ENCODE results near the gene ZFYVE21.

GRCh38 chr14:103716899-103717411 is 1.3 kb downstream of the ZFYVE21 start:
- no peak for TF ChIP-seq EZH2 (IDR thresholded peaks at IDR 0.05; ENCODE audit: low read length, missing control alignments)
- no peak for TF ChIP-seq CTCF (conservative IDR thresholded peaks at IDR 0.05 in 1 of 2, IDR thresholded peaks at IDR 0.05 in 1 of 2; ENCODE audit: low read depth in 1 of 2, low read length in 2 of 2)

Measured in fibroblast of lung (primary cell).